Measurements from ENCODE around the gene HTRA2.

GRCh38 chr2:74500578-74500946 lies 29.2 kb upstream of the HTRA2 start:
- TF ChIP-seq, protein P1, sequence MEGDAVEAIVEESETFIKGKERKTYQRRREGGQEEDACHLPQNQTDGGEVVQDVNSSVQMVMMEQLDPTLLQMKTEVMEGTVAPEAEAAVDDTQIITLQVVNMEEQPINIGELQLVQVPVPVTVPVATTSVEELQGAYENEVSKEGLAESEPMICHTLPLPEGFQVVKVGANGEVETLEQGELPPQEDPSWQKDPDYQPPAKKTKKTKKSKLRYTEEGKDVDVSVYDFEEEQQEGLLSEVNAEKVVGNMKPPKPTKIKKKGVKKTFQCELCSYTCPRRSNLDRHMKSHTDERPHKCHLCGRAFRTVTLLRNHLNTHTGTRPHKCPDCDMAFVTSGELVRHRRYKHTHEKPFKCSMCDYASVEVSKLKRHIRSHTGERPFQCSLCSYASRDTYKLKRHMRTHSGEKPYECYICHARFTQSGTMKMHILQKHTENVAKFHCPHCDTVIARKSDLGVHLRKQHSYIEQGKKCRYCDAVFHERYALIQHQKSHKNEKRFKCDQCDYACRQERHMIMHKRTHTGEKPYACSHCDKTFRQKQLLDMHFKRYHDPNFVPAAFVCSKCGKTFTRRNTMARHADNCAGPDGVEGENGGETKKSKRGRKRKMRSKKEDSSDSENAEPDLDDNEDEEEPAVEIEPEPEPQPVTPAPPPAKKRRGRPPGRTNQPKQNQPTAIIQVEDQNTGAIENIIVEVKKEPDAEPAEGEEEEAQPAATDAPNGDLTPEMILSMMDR (IDR thresholded peaks at IDR 0.05; ENCODE audit: insufficient read depth, low read length, poor library complexity, severe bottlenecking): no peak
- no peak for TF ChIP-seq EZH2phosphoT487 (conservative IDR thresholded peaks at IDR 0.05; ENCODE audit: low read length)
